ENCODE data around the gene LTBP3. TPM values are rescaled to one million over a fixed set of nuclear protein-coding genes. Genes with fewer than 3 reads are reported as not detected.

LTBP3 gene
- total and polyA plus RNA-seq, 9 of the 15 experiments (the other 6 are each of a cell fraction or from before 2014, with no cell fraction given): 0.06 to 20.5 (median 4.8) TPM

DNA sequence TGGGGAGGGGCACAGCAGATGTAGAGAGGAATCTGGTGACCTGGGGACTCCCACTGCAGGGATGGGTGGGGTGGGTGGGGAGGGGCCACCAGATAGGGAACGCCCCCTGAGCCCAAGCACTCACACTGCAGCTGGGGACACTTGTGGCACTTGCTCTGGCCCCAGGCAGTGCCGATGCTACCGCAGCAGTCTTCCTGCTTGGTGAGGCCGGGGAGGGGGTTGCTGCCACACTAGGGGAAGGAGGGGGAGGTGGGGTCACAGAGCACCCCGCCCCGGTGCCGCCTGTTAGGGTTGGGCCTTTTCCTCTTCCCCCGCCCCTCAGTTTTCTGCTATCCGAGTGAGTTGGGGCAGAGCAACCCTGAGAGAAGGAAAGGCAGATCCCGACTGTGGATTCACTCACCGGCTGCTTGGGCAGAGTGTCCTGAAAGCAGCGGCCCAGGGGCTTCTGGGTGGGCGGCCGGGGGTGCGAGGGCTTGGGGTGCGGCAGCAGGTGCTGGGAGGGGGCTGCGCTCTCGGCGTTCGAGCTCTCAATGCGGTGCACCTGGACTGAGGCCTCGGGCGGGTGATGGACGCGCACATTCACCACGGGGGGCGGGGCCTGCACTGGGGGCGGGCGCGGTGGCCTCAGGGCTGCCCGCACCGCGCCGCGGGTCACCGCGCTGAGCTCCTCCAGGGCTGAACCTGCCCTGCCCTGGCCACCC is 4.7 kb downstream of the LTBP3 start (continued):
- TF ChIP-seq YY1 (IDR thresholded peaks at IDR 0.05; ENCODE audit: borderline replicate concordance in 1 of 3, control insufficient read depth in 1 of 3, extremely low read depth in 1 of 3, insufficient read depth in 3 of 3, insufficient read length in 1 of 3, insufficient replicate concordance in 2 of 3, low read depth in 1 of 3, low read length in 2 of 3) (peak in 1 of 3 experiments; percentile 7), SIX5 (IDR thresholded peaks at IDR 0.05; ENCODE audit: borderline replicate concordance in 1 of 2, insufficient read depth in 1 of 2, low read depth in 1 of 2, low read length in 2 of 2) (no peak), CAMTA2 (CRISPR knock-in tag; conservative IDR thresholded peaks at IDR 0.05) (no peak)

DNA sequence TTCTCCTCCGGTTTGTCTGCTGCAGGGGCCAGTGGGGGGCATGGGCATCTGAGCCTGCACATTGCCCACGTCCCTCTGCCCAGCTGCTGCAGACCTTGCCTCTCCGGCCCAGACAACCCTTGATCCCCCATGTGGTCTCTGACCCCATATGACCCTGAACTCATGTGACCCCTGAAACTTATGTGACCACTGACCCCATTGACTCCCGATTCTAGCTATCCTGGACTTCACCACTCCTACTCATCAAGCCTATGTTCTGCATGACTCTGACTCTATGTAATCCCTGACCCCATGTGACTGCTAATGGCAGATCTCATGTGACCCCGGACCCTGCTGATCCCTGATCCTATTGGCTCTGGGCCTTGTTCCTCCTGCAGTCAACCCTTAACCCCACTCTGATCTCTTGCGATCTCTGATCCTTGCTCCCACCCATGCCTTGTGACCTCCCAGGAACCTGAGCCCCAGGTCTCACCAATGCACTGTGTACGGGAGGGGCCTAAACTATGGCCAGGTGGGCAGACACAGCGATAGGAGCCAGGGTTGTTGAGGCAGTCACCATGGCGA is 5.7 kb downstream of the LTBP3 start:
- H3K9me1 ChIP-seq (ENCODE audit: control insufficient read depth, insufficient read depth, low read length): no peaks in the 10 kb centered on the region
- H3K36me3 ChIP-seq (ENCODE audit: control insufficient read depth, insufficient read depth, low read length): no peaks in the 10 kb centered on the region
- no peak overlapping the region for H3K4me3 ChIP-seq
- ChIA-PET POLR2A (interaction anchor here (0.5 to 2.8 kb wide), 8 partner anchors 11 to 241 kb away, joined by 3 to 16 read pairs (median 4); partner anchors contain the start of genes FAM89B and MALAT1), CTCF (ENCODE audit: low intra/inter-chr PET ratio) (interaction anchor here (1.1 kb wide), 1 partner anchor 11 kb away, joined by 5 read pairs; no protein-coding TSS in a partner anchor)
- 81% methylated on average over 8 of the region's 9 CpGs for WGBS (ENCODE audit: insufficient coverage, low coverage, missing lambda C conversion rate)
- no TSS peak for BruUV-seq (replicated peaks)
- H3K4me2 ChIP-seq (ENCODE audit: insufficient read depth, low read length): no peak overlapping the region
- 0 out of 2 replicates have a peak, but pooled peaks cover 8% of the 10 kb centered on the region for H4K20me1 ChIP-seq (replicated peaks; ENCODE audit: control insufficient read depth, insufficient read depth, low read length)
- no peak overlapping the region for H2AFZ ChIP-seq (ENCODE audit: low read depth, low read length)
- no peaks in the 10 kb centered on the region for H3K79me2 ChIP-seq (ENCODE audit: control insufficient read depth, insufficient read depth, low read length)
- no peak overlapping the region for H3K27ac ChIP-seq (ENCODE audit: extremely low read depth, low read depth, low read length)
- intact Hi-C loops (cut with micrococcal nuclease): no loop called here
- FAIRE-seq (no peak), DNase-seq (ENCODE audit: extremely low read depth in 1 of 4, low spot score in 3 of 4) (no peak), ATAC-seq (no peak)
- peak overlapping the region in 1 of 2 experiments; percentile 88; a peak in 2 of 4 replicates for H3K9ac ChIP-seq (ENCODE audit: insufficient read depth in 1 of 2, low read depth in 2 of 2, low read length in 2 of 2)
- in situ Hi-C loops (cut with MboI): no loop called here
- peaks cover 53 to 82% of the 10 kb centered on the region in 2 experiments for H3K4me1 ChIP-seq (replicated peaks in 1 of 2; ENCODE audit: control insufficient read depth in 2 of 2, insufficient read depth in 2 of 2, low read length in 2 of 2)
- no peaks in the 10 kb centered on the region for H3K9me3 ChIP-seq (replicated peaks; ENCODE audit: control insufficient read depth, insufficient read depth, low read depth, low read length)
- no peaks in the 10 kb centered on the region for H3K27me3 ChIP-seq (ENCODE audit: control insufficient read depth in 2 of 2, insufficient read depth in 2 of 2, low read length in 2 of 2)
- TF ChIP-seq CTCF (IDR thresholded peaks at IDR 0.05 in 2 of 3, conservative IDR thresholded peaks at IDR 0.05 in 1 of 3; ENCODE audit: insufficient read depth in 2 of 3, low read depth in 1 of 3, low read length in 3 of 3) (peak in 1 of 3 experiments; percentile 22; a peak in 1 of 6 replicates), RAD51 (IDR thresholded peaks at IDR 0.05; ENCODE audit: borderline replicate concordance, low read depth) (peak; percentile 52; the same call in 1 of the 2 replicates), TRIM24 (IDR thresholded peaks at IDR 0.05) (no peak), ELF2 (CRISPR knock-in tag; IDR thresholded peaks at IDR 0.05) (no peak), RHOXF2B (CRISPR knock-in tag; conservative IDR thresholded peaks at IDR 0.05) (no peak), ZNF24 (IDR thresholded peaks at IDR 0.05) (no peak), ZNF639 (CRISPR knock-in tag; conservative IDR thresholded peaks at IDR 0.05 in 1 of 2, IDR thresholded peaks at IDR 0.05 in 1 of 2) (no peak), CBFA2T2 (conservative IDR thresholded peaks at IDR 0.05) (peak; percentile 25; the same call in 1 of the 2 replicates), TRIM28 (IDR thresholded peaks at IDR 0.05) (no peak), FOXK1 (CRISPR knock-in tag; IDR thresholded peaks at IDR 0.05; ENCODE audit: borderline replicate concordance) (no peak), CBFA2T3 (IDR thresholded peaks at IDR 0.05) (no peak), NR3C1 (CRISPR knock-in tag; IDR thresholded peaks at IDR 0.05) (no peak)
- TF ChIP-seq, protein P1, sequence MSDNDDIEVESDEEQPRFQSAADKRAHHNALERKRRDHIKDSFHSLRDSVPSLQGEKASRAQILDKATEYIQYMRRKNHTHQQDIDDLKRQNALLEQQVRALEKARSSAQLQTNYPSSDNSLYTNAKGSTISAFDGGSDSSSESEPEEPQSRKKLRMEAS (CRISPR knock-in tag; IDR thresholded peaks at IDR 0.05): 0 out of 2 replicates have a peak, but pooled peaks have one; percentile 3
